ENCODE measurements around the gene ST6GALNAC3.
"Not testable (repeated sequence)": the region's sequence is repeated elsewhere in the genome, so short reads cannot be mapped to it uniquely, and the experiment has no call there.

The ST6GALNAC3 gene

GRCh38 chr1:76073481-76073880, 1.1 kb upstream of the ST6GALNAC3 start:
- no peak for DNase-seq (ENCODE audit: low spot score)

- DNase-seq (ENCODE audit: low spot score): no peak
These were observed 593 bp downstream of the ST6GALNAC3 start for GRCh38 chr1:76075188-76075489.

- DNase-seq (ENCODE audit: low spot score): no peak
These were observed 1.3 kb downstream of the ST6GALNAC3 start for GRCh38 chr1:76075877-76076276.

- DNase-seq (ENCODE audit: low spot score): no peak
These were observed 5.1 kb downstream of the ST6GALNAC3 start for GRCh38 chr1:76079475-76080227.

- no peak for DNase-seq (ENCODE audit: low spot score)
These were observed 6.1 kb downstream of the ST6GALNAC3 start for GRCh38 chr1:76080552-76081079.

GRCh38 chr1:76082062-76082461, 7.5 kb downstream of the ST6GALNAC3 start:
- no peak for DNase-seq (ENCODE audit: low spot score)

- no peak for DNase-seq (ENCODE audit: low spot score)
These were observed 8.6 kb downstream of the ST6GALNAC3 start for GRCh38 chr1:76083189-76083588.

GRCh38 chr1:76084029-76084627, 9.6 kb downstream of the ST6GALNAC3 start:
- DNase-seq (ENCODE audit: low spot score): no peak

- DNase-seq (ENCODE audit: low spot score): no peak
These were observed 10.1 kb downstream of the ST6GALNAC3 start for GRCh38 chr1:76084685-76085084.

- no peak for DNase-seq (ENCODE audit: low spot score)
These were observed 11.6 kb downstream of the ST6GALNAC3 start for GRCh38 chr1:76086109-76086508.

GRCh38 chr1:76086597-76086996, 12.1 kb downstream of the ST6GALNAC3 start:
- no peak for DNase-seq (ENCODE audit: low spot score)

GRCh38 chr1:76090283-76091203, 16.0 kb downstream of the ST6GALNAC3 start:
- no peak for DNase-seq (ENCODE audit: low spot score)

GRCh38 chr1:76092812-76093211, 18.3 kb downstream of the ST6GALNAC3 start:
- DNase-seq (ENCODE audit: low spot score): no peak

- no peak for DNase-seq (ENCODE audit: low spot score)
These were observed 19.2 kb downstream of the ST6GALNAC3 start for GRCh38 chr1:76093522-76094312.

- no peak for DNase-seq (ENCODE audit: low spot score)
These were observed 21.3 kb downstream of the ST6GALNAC3 start for GRCh38 chr1:76095802-76096201.

- not testable (repeated sequence) for DNase-seq (ENCODE audit: low spot score)
These were observed 22.5 kb downstream of the ST6GALNAC3 start for GRCh38 chr1:76097064-76097463.

GRCh38 chr1:76098845-76099244, 24.3 kb downstream of the ST6GALNAC3 start:
- DNase-seq (ENCODE audit: low spot score): no peak

GRCh38 chr1:76101548-76101947, 27.0 kb downstream of the ST6GALNAC3 start:
- DNase-seq (ENCODE audit: low spot score): no peak

- DNase-seq (ENCODE audit: low spot score): no peak
These were observed 27.5 kb downstream of the ST6GALNAC3 start for GRCh38 chr1:76102046-76102445.

GRCh38 chr1:76103034-76103433, 28.5 kb downstream of the ST6GALNAC3 start:
- DNase-seq (ENCODE audit: low spot score): no peak

- DNase-seq (ENCODE audit: low spot score): no peak
These were observed 30.8 kb downstream of the ST6GALNAC3 start for GRCh38 chr1:76105372-76105771.

- no peak for DNase-seq (ENCODE audit: low spot score)
These were observed 31.7 kb downstream of the ST6GALNAC3 start for GRCh38 chr1:76106251-76106650.

Data from left forelimb (tissue), 1 donor.